NCI-H460 (cell line): ENCODE results near the gene DOCK11. TPM values are rescaled to one million over a fixed set of nuclear protein-coding genes. Genes with fewer than 3 reads are reported as not detected.
"Not testable (repeated sequence)": the region's sequence is repeated elsewhere in the genome, so short reads cannot be mapped to it uniquely, and the experiment has no call there.

ENCODE experiments used
- DNase-seq: peaks from one replicate; pipeline ENCODE4 v3.0.0-alpha.2; 2016; ENCODE audit warnings: low read depth; ENCODE audit errors: extremely low read depth
- small RNA-seq, 2 experiments: library from RNA; depleted of rRNA; stranded (forward); fragments of <200 nt; gene quantifications; one replicate each; pipeline ENCODE3, GENCODE V24; 2014
- total RNA-seq: library from RNA; depleted of rRNA; stranded (reverse); fragments of >200 nt; shearing (Covaris generic); gene quantifications from 2 replicates; pipeline ENCODE4 v1.2.3, GENCODE V29; 2014; rRNA removed

The DOCK11 gene
- total RNA-seq, 1 experiment from 2014 or later: 25.0 TPM

DNA sequence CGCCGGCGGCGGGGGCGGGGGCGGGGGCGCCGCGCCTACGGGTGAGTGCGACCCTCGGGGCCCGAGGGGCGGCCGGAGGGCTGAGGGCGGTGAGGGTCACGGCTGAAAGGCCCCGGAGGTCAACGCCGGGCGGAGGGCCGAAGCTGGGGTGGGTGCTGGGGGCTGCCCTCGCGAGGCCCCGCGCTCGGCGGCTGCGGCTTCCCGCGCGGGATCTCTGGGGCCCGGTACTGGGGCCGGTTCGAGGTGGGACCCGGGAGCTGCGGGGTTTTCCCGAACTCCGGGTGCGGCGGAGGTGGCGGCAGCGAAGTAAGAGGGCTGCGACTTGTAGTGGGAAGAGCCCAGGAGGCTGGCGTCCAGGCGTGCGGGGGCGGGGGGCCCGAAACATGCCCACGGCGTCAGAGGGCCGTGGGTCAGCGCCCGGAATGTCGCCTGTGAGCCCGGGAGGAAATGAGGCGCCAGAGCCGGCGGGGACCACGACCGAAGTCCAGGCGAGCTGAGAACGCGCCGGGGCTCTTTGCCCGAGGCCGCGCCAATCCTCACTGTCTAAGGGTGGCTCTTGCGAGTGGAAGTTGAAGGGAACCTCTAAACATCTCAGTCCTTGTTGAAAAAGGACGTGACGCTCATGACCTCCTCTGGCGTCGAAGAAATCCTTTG lies 232.2 kb downstream of the DOCK11 start:
- peak; percentile 2 for DNase-seq

- no peak for DNase-seq
Measured at GRCh38 chrX:118729042-118729652, 233.5 kb downstream of the DOCK11 start.

DNA sequence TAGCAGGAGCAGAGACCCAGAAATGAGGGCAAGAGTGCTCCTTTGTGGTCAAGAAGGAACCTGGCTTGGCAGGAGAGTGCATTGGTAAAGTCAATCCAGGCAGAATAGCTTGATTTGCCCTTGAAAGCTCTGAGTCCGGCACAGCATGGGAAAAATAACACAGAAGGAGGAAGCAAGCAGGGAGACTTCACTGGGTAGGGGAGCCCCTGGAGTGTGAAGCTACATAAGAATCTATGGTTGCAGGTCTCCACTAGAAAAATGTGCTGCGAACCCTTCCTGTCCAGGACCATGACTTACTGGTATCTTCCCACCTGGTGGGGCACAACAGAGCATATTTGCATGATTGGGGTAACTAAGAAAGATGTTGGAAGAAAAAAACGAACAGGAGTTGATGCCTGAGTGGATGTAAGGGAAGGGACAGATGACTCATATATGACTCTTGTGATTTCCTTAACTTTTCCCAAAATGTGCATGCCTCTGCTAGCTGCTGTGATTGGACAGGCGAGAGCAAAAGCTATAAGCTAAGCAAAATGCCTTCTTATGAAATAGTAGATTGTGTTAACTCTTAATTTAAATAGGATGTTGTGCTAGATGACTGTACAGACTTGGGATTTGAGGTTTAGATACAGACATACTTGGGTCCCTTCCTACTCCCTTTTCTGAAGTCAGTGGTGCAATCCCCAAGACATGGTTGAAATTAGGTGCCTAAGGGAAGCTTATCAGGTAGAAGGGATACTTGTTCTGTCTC lies 235.1 kb downstream of the DOCK11 start:
- DNase-seq: no peak

GRCh38 chrX:118732551-118732950 lies 236.9 kb downstream of the DOCK11 start:
- DNase-seq: not testable (repeated sequence)

DNA sequence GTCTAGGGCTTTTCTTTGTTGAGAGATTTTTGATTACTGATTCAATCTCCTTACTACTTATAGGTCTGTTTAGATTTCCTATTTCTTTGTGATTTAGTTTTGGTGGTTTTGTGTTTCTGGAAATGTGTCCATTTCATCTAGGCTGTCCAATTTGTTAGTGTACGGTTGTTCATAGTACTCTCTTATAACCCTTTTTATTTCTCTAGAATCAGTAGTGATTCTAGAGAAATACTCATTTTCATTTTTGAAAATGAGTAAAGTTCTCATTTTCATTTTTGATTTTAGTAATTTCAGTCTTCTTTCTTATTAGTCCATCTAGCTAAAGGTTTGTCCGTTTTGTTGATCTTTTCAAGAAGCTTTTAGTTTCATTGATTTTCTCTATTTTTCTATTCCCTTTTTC lies 239.3 kb downstream of the DOCK11 start:
- DNase-seq: no peak

Small RNA genes lying within 50 kb of the gene (small RNA-seq; reads per million reads assigned to genes)
- 0 reads per million in 2 experiments for gene RF00019

Other genes starting within 250 kb of the DOCK11 start
- gene WDR44, start 149.7 kb upstream of the DOCK11 start, total RNA-seq: 18.0 and 21.7 TPM in 2 replicates
- 43.0 and 45.2 TPM in 2 replicates for gene IL13RA1, start 231.8 kb downstream of the DOCK11 start, total RNA-seq